GM23338 (cell line): ENCODE measurements around the gene SPOUT1. TPM values are rescaled to one million over a fixed set of nuclear protein-coding genes. Genes with fewer than 3 reads are reported as not detected.
"Not testable (repeated sequence)": the region's sequence is repeated elsewhere in the genome, so short reads cannot be mapped to it uniquely, and the experiment has no call there.

Experiments used
- ATAC-seq: fragments of 200-7000 bp; cut with Tn5 transposase; 3 replicates; pipeline ENCODE4 v1.9.1; 2020
- DNase-seq: peaks from one replicate; pipeline ENCODE4 v3.0.0-alpha.2; 2015; ENCODE audit warnings: low spot score
- H2AFZ ChIP-seq: fragments of 200-600 bp; sonication (generic); 2 replicates; pipeline ENCODE4 v1.8.0; 2016; ENCODE audit warnings: antibody characterized with exemption, mild to moderate bottlenecking, moderate library complexity
- H3F3A ChIP-seq: fragments of 200-600 bp; sonication (generic); replicated peaks from 2 replicates; pipeline ENCODE4 v1.8.0; 2017; ENCODE audit warnings: antibody characterized with exemption, mixed run types, low read depth
- H3K27ac ChIP-seq: fragments of 200-600 bp; sonication (generic); 2 replicates; pipeline ENCODE4 v1.6.1; 2016; ENCODE audit warnings: low read depth
- H3K27me3 ChIP-seq: fragments of 200-600 bp; sonication (generic); 2 replicates; pipeline ENCODE4 v1.8.0; 2016; ENCODE audit warnings: mild to moderate bottlenecking, mixed run types, moderate library complexity; ENCODE audit not compliant: insufficient read depth
- H3K36me3 ChIP-seq: fragments of 200-600 bp; sonication (generic); 2 replicates; pipeline ENCODE4 v1.8.0; 2016; ENCODE audit warnings: mild to moderate bottlenecking; ENCODE audit not compliant: insufficient read depth
- H3K4me1 ChIP-seq: fragments of 200-600 bp; sonication (generic); 2 replicates; pipeline ENCODE4 v1.8.0; 2016; ENCODE audit warnings: mild to moderate bottlenecking, moderate library complexity; ENCODE audit not compliant: insufficient read depth
- H3K4me2 ChIP-seq: fragments of 200-600 bp; sonication (generic); 2 replicates; pipeline ENCODE4 v1.7.1; 2017; ENCODE audit warnings: mixed run types
- H3K4me3 ChIP-seq: fragments of 200-600 bp; sonication (generic); 2 replicates; pipeline ENCODE4 v1.6.1; 2016; ENCODE audit warnings: mixed run types
- H3K79me2 ChIP-seq: fragments of 200-600 bp; sonication (generic); replicated peaks from 2 replicates; pipeline ENCODE4 v1.8.0; 2017; ENCODE audit warnings: mild to moderate bottlenecking; ENCODE audit not compliant: insufficient read depth
- H3K9me2 ChIP-seq: fragments of 200-600 bp; sonication (generic); 2 replicates; pipeline ENCODE4 v1.8.0; 2017; ENCODE audit not compliant: insufficient read depth
- H4K20me1 ChIP-seq: fragments of 200-600 bp; sonication (generic); replicated peaks from 2 replicates; pipeline ENCODE4 v1.8.0; 2017; ENCODE audit warnings: mild to moderate bottlenecking; ENCODE audit not compliant: insufficient read depth
- H3K27ac Mint-ChIP-seq: 2 replicates; pipeline ENCODE4 v1.8.0; 2020; ENCODE audit warnings: inconsistent platforms, mild to moderate bottlenecking, moderate library complexity, mixed read lengths
- H3K27me3 Mint-ChIP-seq: 3 replicates; pipeline ENCODE4 v1.8.0; 2022; ENCODE audit warnings: low read depth, mild to moderate bottlenecking, moderate library complexity, mixed read lengths, inconsistent platforms; ENCODE audit not compliant: insufficient read depth, poor library complexity
- H3K36me3 Mint-ChIP-seq: 3 replicates; pipeline ENCODE4 v1.8.0; 2021; ENCODE audit warnings: low read depth, mild to moderate bottlenecking, inconsistent platforms, moderate library complexity, mixed read lengths
- H3K4me1 Mint-ChIP-seq: 3 replicates; pipeline ENCODE4 v1.8.0; 2020; ENCODE audit warnings: mild to moderate bottlenecking, inconsistent platforms, mixed read lengths
- H3K4me3 Mint-ChIP-seq: 3 replicates; pipeline ENCODE4 v1.8.0; 2021; ENCODE audit warnings: moderate library complexity, mild to moderate bottlenecking, inconsistent platforms, mixed read lengths
- H3K9me3 Mint-ChIP-seq: 3 replicates; pipeline ENCODE4 v1.8.0; 2020; ENCODE audit warnings: moderate library complexity, mild to moderate bottlenecking, inconsistent platforms, mixed read lengths
- CREB1 ChIP-seq: fragments of 250-450 bp; sonication (Bioruptor Pico); IDR thresholded peaks from 2 replicates; pipeline ENCODE4 v1.5.0; 2020; ENCODE audit warnings: low read depth, mild to moderate bottlenecking, moderate library complexity
- CTCF ChIP-seq, 2 experiments: fragments of 200-600 bp in 1 of 2; sonication (generic) in 1 of 2; conservative IDR thresholded peaks; 2 replicates each; pipeline versions ENCODE4 v1.5.1 to v1.6.1; 2016 to 2017; ENCODE audit warnings: antibody characterized with exemption in 2 of 2, low read depth in 2 of 2, mild to moderate bottlenecking in 2 of 2, moderate library complexity in 1 of 2
- EZH2phosphoT487 ChIP-seq: fragments of 200-600 bp; sonication (generic); IDR thresholded peaks from one replicate; pipeline ENCODE4 v1.8.1; 2018; ENCODE audit warnings: antibody characterized with exemption; ENCODE audit not compliant: unreplicated experiment
- JUNB ChIP-seq: IDR thresholded peaks from one replicate; pipeline ENCODE4 v1.6.1; 2016; ENCODE audit warnings: antibody characterized with exemption; ENCODE audit not compliant: unreplicated experiment
- NANOG ChIP-seq: IDR thresholded peaks from 2 replicates; pipeline ENCODE4 v1.6.1; 2016; ENCODE audit warnings: antibody characterized with exemption, borderline replicate concordance
- REST ChIP-seq: IDR thresholded peaks from one replicate; pipeline ENCODE4 v1.6.1; 2018; ENCODE audit warnings: antibody characterized with exemption; ENCODE audit not compliant: unreplicated experiment
- STAT1 ChIP-seq: IDR thresholded peaks from one replicate; pipeline ENCODE4 v1.6.1; 2016; ENCODE audit warnings: antibody characterized with exemption; ENCODE audit not compliant: unreplicated experiment
- ZNF462 ChIP-seq: fragments of 250-450 bp; sonication (Bioruptor Pico); IDR thresholded peaks from 2 replicates; pipeline ENCODE4 v1.5.0; 2020; ENCODE audit warnings: mild to moderate bottlenecking, moderate library complexity
- polyA plus RNA-seq: library from polyadenylated mRNA; unstranded; fragments of >200 nt; fragmentation: Nextera tagmentation; extraction: Ambion mirVana; gene quantifications from 2 replicates; pipeline ENCODE4 v1.2.1, GENCODE V29; 2016
- total RNA-seq: library from RNA; depleted of rRNA; stranded (reverse); fragments of >200 nt; shearing (Covaris generic); gene quantifications from 2 replicates; pipeline ENCODE4 v1.2.3, GENCODE V29; 2014

The SPOUT1 gene
- total and polyA plus RNA-seq, 2 experiments from 2014 or later = 28.5 to 50.9 TPM

- Histone ChIP-seq H3K27ac (peak overlapping the region; percentile 75; the same call in 1 of the 2 replicates), H3K36me3 (no peaks in the 10 kb centered on the region), H3F3A (no peaks in the 10 kb centered on the region), H3K27me3 (no peaks in the 10 kb centered on the region), H3K4me1 (no peaks in the 10 kb centered on the region), H2AFZ (no peak overlapping the region), H3K4me2 (no peak overlapping the region), H3K4me3 (no peak overlapping the region), H3K79me2 (peaks cover 14% of the 10 kb centered on the region), H4K20me1 (peaks cover 3% of the 10 kb centered on the region; the same call in 1 of the 2 replicates), H3K9me2 (no peaks in the 10 kb centered on the region)
- Mint-ChIP-seq H3K9me3 (no peaks in the 10 kb centered on the region), H3K36me3 (no peaks in the 10 kb centered on the region), H3K4me3 (no peak overlapping the region), H3K4me1 (peaks cover 13% of the 10 kb centered on the region), H3K27me3 (peaks cover 6% of the 10 kb centered on the region), H3K27ac (no peak overlapping the region)
- ATAC-seq (no peak), DNase-seq (no peak)
- TF ChIP-seq STAT1 (no peak), EZH2phosphoT487 (no peak), JUNB (no peak), CREB1 (CRISPR knock-in tag) (no peak), NANOG (no peak), REST (no peak), ZNF462 (CRISPR knock-in tag) (no peak), CTCF (conservative IDR thresholded peaks at IDR 0.05; ENCODE audit: low read depth in 2 of 2) (no peak)
Observed at GRCh38 chr9:128860937-128861336, 31.3 kb upstream of the SPOUT1 start.

- not testable (repeated sequence) for H3K27me3 ChIP-seq, H3K4me1 ChIP-seq, H3K4me2 ChIP-seq, H4K20me1 ChIP-seq, H3F3A ChIP-seq, ATAC-seq, H3K27ac Mint-ChIP-seq, H3K36me3 ChIP-seq, H3K9me3 Mint-ChIP-seq, H3K27ac ChIP-seq, H3K4me3 ChIP-seq, DNase-seq, H3K9me2 ChIP-seq, H3K36me3 Mint-ChIP-seq, H3K4me3 Mint-ChIP-seq, H3K27me3 Mint-ChIP-seq, H3K4me1 Mint-ChIP-seq, H2AFZ ChIP-seq
- H3K79me2 ChIP-seq = peaks cover 11% of the 10 kb centered on the region
Observed at GRCh38 chr9:128858476-128858875, 28.9 kb upstream of the SPOUT1 start.
